HS-5 (cell line): Measurements from ENCODE around the gene WDPCP.
"Not testable (repeated sequence)": the region's sequence is repeated elsewhere in the genome, so short reads cannot be mapped to it uniquely, and the experiment has no call there.

ENCODE experiments used
- DNase-seq: peaks from one replicate; pipeline ENCODE4 v3.0.0-alpha.2; 2012; ENCODE audit warnings: low read depth

The WDPCP gene

GRCh38 chr2:63225964-63226686, 362.2 kb downstream of the WDPCP start:
- no peak for DNase-seq

GRCh38 chr2:63218800-63219526, 369.3 kb downstream of the WDPCP start:
- DNase-seq: no peak

GRCh38 chr2:63195310-63195709, 393.0 kb downstream of the WDPCP start:
- DNase-seq: no peak

- DNase-seq: no peak
These were observed 394.1 kb downstream of the WDPCP start for GRCh38 chr2:63194175-63194574.

GRCh38 chr2:63192889-63193774, 395.1 kb downstream of the WDPCP start:
- no peak for DNase-seq

GRCh38 chr2:63192169-63192888, 395.9 kb downstream of the WDPCP start:
- DNase-seq: no peak

- DNase-seq: no peak
These were observed 399.3 kb downstream of the WDPCP start for GRCh38 chr2:63189026-63189425.

GRCh38 chr2:63186331-63186730, 401.9 kb downstream of the WDPCP start:
- DNase-seq: no peak

GRCh38 chr2:63163161-63163820, 425.0 kb downstream of the WDPCP start:
- no peak for DNase-seq

GRCh38 chr2:63159262-63159661, 429.0 kb downstream of the WDPCP start:
- DNase-seq: no peak

- not testable (repeated sequence) for DNase-seq
These were observed 451.6 kb downstream of the WDPCP start for GRCh38 chr2:63136683-63137082.

GRCh38 chr2:63132020-63132419, 456.3 kb downstream of the WDPCP start:
- no peak for DNase-seq

GRCh38 chr2:63131196-63131595, 457.1 kb downstream of the WDPCP start:
- DNase-seq: no peak

- DNase-seq: no peak
These were observed 460.7 kb downstream of the WDPCP start for GRCh38 chr2:63127594-63127993.

- DNase-seq: no peak
These were observed 463.4 kb downstream of the WDPCP start for GRCh38 chr2:63124850-63125249.

- no peak for DNase-seq
These were observed 464.1 kb downstream of the WDPCP start for GRCh38 chr2:63124218-63124617.

GRCh38 chr2:63122921-63123320, 465.4 kb downstream of the WDPCP start:
- no peak for DNase-seq

- DNase-seq: no peak
These were observed 467.0 kb downstream of the WDPCP start for GRCh38 chr2:63121055-63121834.

- no peak for DNase-seq
These were observed 469.5 kb downstream of the WDPCP start for GRCh38 chr2:63118821-63119220.

- DNase-seq: no peak
These were observed 483.8 kb downstream of the WDPCP start for GRCh38 chr2:63104482-63104881.

GRCh38 chr2:63101954-63102353, 486.3 kb downstream of the WDPCP start:
- DNase-seq: no peak
